NT2/D1 (cell line): ENCODE measurements around the gene PRR4.

Experiments used
- DNase-seq: peaks from one replicate; pipeline ENCODE4 v3.0.0-alpha.2; 2011; ENCODE audit warnings: low read depth, low spot score
- H3K27me3 ChIP-seq: 2 replicates; pipeline ENCODE4 v1.6.0; 2011; ENCODE audit warnings: mild to moderate bottlenecking; ENCODE audit not compliant: insufficient read length, insufficient read depth
- H3K36me3 ChIP-seq: 2 replicates; pipeline ENCODE4 v1.6.1; 2011; ENCODE audit warnings: mild to moderate bottlenecking, low read length, mixed read lengths; ENCODE audit not compliant: insufficient read depth, insufficient read length
- H3K4me1 ChIP-seq: 2 replicates; pipeline ENCODE4 v1.5.1; 2011; ENCODE audit not compliant: insufficient read depth, insufficient read length
- H3K4me3 ChIP-seq: 2 replicates; pipeline ENCODE4 v1.5.1; 2011; ENCODE audit warnings: low read depth; ENCODE audit not compliant: insufficient read length
- H3K9ac ChIP-seq: 2 replicates; pipeline ENCODE4 v1.6.0; 2011; ENCODE audit warnings: low read depth; ENCODE audit not compliant: insufficient read length
- H3K9me3 ChIP-seq: 2 replicates; pipeline ENCODE4 v1.5.1; 2011; ENCODE audit warnings: mild to moderate bottlenecking, low read length; ENCODE audit not compliant: insufficient read depth
- SUZ12 ChIP-seq: IDR thresholded peaks from 2 replicates; pipeline ENCODE4 v1.6.1; 2011; ENCODE audit not compliant: insufficient read length, insufficient read depth; ENCODE audit errors: extremely low read depth
- YY1 ChIP-seq: IDR thresholded peaks from 2 replicates; pipeline ENCODE4 v1.6.1; 2011; ENCODE audit not compliant: insufficient read length, insufficient read depth
- ZNF274 ChIP-seq: IDR thresholded peaks from 2 replicates; pipeline ENCODE4 v1.6.1; 2011; ENCODE audit warnings: mild to moderate bottlenecking, low read depth, low read length

Gene PRR4

GRCh38 chr12:10801741-10802140, 47.5 kb downstream of the PRR4 start:
- DNase-seq, result no peak
- H3K9ac ChIP-seq, result no peak overlapping the region
- no peaks in the 10 kb centered on the region for H3K27me3 ChIP-seq
- no peak overlapping the region for H3K4me3 ChIP-seq
- H3K36me3 ChIP-seq, result no peaks in the 10 kb centered on the region
- no peaks in the 10 kb centered on the region for H3K9me3 ChIP-seq
- TF ChIP-seq ZNF274 (no peak), YY1 (no peak), SUZ12 (no peak)
- no peaks in the 10 kb centered on the region for H3K4me1 ChIP-seq
